ENCODE data around the gene FMNL2.

The FMNL2 gene

DNA sequence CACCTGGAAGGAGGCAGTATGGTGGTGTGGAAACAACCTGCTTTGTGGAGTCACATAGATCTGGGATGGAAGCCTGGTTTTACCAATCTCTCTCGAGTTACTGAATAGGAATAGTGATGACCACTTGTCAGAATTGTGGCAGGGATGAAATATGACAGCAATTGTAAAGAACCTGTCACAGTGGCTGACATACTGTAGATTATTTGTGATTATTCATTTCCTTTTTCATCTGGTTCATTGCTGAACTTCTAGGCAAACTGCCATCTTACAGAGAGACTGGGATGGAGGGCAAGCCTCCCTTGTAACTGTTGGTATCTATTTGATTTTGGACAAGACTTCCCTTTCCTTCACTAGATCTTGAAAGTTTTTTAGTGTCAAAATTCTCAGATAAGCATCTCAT is 42.0 kb downstream of the FMNL2 start:
- ChIA-PET POLR2A (no interaction called here), CTCF (interaction anchor here (1.1 to 1.4 kb wide), 2 partner anchors 23 to 38 kb away, joined by 3 read pairs; no protein-coding TSS in a partner anchor)
- no peak for DNase-seq (ENCODE audit: low read depth, low spot score)
- H3K4me3 ChIP-seq (ENCODE audit: low read depth, low read length): no peak overlapping the region
- TF ChIP-seq, protein P1, sequence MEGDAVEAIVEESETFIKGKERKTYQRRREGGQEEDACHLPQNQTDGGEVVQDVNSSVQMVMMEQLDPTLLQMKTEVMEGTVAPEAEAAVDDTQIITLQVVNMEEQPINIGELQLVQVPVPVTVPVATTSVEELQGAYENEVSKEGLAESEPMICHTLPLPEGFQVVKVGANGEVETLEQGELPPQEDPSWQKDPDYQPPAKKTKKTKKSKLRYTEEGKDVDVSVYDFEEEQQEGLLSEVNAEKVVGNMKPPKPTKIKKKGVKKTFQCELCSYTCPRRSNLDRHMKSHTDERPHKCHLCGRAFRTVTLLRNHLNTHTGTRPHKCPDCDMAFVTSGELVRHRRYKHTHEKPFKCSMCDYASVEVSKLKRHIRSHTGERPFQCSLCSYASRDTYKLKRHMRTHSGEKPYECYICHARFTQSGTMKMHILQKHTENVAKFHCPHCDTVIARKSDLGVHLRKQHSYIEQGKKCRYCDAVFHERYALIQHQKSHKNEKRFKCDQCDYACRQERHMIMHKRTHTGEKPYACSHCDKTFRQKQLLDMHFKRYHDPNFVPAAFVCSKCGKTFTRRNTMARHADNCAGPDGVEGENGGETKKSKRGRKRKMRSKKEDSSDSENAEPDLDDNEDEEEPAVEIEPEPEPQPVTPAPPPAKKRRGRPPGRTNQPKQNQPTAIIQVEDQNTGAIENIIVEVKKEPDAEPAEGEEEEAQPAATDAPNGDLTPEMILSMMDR (IDR thresholded peaks at IDR 0.05; ENCODE audit: insufficient read depth, low read length, missing control alignments): no peak

GRCh38 chr2:152379089-152379488 is 44.1 kb downstream of the FMNL2 start:
- TF ChIP-seq, protein P1 (IDR thresholded peaks at IDR 0.05; ENCODE audit: insufficient read depth, low read length, missing control alignments): no peak
- CTCF ChIA-PET: no interaction called here
- no peak for DNase-seq (ENCODE audit: low read depth, low spot score)
- no peak overlapping the region for H3K4me3 ChIP-seq (ENCODE audit: low read depth, low read length)
- POLR2A ChIA-PET: no interaction called here

DNA sequence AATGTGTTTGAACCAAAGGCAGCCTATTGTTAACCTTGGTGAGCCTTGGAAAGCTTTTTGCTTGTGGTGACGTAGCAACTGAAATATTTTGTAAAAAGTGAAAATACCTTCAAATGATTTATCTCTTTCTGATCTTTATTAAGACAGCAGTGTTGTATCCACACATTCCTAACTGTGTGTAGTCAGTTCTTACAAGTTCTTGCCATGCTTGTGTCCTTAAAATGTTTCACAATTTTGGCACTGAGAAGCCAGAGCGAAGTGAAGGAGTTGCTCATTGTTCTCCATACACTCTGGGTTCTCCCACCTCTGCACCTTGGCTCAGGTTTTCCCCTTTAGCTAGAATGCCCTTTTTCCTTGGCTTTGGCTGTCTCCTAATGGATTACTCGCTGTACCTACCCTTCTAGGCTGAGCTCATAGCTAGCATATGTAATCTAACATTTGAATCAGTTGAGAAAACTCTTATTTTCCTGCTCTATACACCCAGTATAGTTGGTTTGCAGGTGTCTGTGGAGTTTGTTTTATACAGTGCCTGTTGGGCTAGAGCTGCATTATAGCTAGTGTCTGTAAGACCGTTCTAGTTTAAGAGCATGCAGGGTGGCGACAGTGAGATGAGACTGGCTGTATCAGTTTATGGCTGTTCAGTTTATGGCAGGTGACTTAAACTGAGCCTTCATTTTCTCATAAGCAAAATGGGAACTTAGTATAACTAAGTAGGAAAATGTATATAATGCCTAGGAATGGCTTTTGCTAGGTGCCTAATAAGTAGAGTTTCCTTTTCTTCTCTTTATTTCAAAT is 45.5 kb downstream of the FMNL2 start:
- POLR2A ChIA-PET: no interaction called here

DNA sequence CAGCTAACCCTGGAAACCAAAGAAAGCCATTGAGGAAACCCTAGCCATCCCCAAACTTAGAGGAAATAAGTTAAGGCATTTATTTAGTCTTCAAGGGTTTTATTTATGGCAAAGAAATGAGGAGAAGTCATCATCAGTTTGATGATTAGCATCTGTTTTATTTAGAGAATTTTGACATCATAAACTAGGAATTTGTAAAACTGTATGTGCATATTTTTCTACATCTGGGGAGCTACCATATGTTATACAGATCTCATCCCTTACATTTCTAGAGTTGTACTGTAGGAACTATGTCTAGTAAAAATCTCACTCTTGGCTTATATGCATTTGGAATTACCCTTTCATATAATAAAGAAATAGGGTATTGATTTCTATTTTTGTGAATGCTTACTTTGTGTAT is 48.7 kb downstream of the FMNL2 start:
- TF ChIP-seq, protein P1 (IDR thresholded peaks at IDR 0.05; ENCODE audit: insufficient read depth, low read length, missing control alignments): no peak
- ChIA-PET POLR2A (no interaction called here), CTCF (interaction anchor here (0.6 kb wide), 1 partner anchor 921 kb away, joined by 4 read pairs; no protein-coding TSS in a partner anchor)
- no peak overlapping the region for H3K4me3 ChIP-seq (ENCODE audit: low read depth, low read length)
- peak; percentile 45 for DNase-seq (ENCODE audit: low read depth, low spot score)

More for the DNA sequence above, 45.5 kb downstream of the FMNL2 start:
- TF ChIP-seq, protein P1 (IDR thresholded peaks at IDR 0.05; ENCODE audit: insufficient read depth, low read length, missing control alignments): no peak
- CTCF ChIA-PET: interaction anchor here (1.6 kb wide), 1 partner anchor 14 kb away, joined by 4 read pairs; no protein-coding TSS in a partner anchor
- DNase-seq (ENCODE audit: low read depth, low spot score): no peak
- H3K4me3 ChIP-seq (ENCODE audit: low read depth, low read length): no peak overlapping the region

DNA sequence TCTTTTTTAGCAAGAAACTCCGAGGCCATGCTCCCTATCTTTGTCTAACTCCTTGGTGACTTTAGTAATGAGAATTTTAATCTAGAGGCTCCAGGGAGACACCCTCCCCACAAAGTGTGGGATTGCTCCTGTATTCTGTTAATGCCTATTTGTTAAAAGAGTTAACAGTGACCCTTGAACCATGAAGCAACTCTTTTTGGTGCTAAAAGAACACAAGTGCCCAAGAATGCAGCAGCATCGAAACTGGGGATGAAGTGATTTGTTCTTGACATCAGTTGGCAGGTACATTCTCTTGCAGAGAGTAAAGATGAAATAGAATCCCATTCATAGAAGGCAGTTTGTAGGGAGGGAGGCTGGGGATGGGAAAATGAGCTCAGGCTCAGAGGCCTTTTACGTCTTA is 50.0 kb downstream of the FMNL2 start:
- ChIA-PET CTCF (interaction anchor here (0.9 to 1.3 kb wide), 4 partner anchors 15 to 250 kb away, joined by 3 to 4 read pairs (median 4); no protein-coding TSS in a partner anchor), POLR2A (no interaction called here)
- DNase-seq (ENCODE audit: low read depth, low spot score): no peak
- TF ChIP-seq, protein P1 (IDR thresholded peaks at IDR 0.05; ENCODE audit: insufficient read depth, low read length, missing control alignments): no peak
- H3K4me3 ChIP-seq (ENCODE audit: low read depth, low read length): no peak overlapping the region

DNA sequence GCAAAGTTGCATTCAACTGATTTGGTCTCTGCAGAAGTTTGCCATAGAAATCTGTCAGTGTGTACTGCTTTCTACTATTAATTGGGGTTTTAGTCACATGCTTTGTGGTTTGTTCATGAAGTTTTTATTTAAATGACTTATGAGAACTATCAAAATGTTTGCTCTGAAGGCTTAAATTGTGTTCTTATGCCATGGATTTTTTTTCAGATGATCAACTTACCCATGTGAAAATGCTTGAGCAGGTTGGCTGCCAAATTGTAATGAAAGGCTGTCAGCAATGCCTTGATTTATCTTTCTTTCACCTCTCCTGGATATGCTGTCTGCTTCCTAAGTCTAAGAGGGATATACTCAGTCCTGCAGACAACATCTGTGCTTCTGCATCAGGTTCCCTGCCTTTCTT is 50.7 kb downstream of the FMNL2 start:
- DNase-seq (ENCODE audit: low read depth, low spot score): no peak
- ChIA-PET CTCF (interaction anchor here (1.1 to 1.3 kb wide), 2 partner anchors 15 to 250 kb away, joined by 3 to 4 read pairs; no protein-coding TSS in a partner anchor), POLR2A (no interaction called here)
- TF ChIP-seq, protein P1 (IDR thresholded peaks at IDR 0.05; ENCODE audit: insufficient read depth, low read length, missing control alignments): no peak
- H3K4me3 ChIP-seq (ENCODE audit: low read depth, low read length): no peak overlapping the region

All from AG04449 (cell line).